Stimulated activated CD4-positive, alpha-beta T cell treated with anti-CD3 and anti-CD28 coated beads, Interleukin-15, amount 100 ng/mL, for 24 hours (primary cell): ENCODE data around the gene ZNF784.

Source experiments
- DNase-seq: peaks from one replicate; pipeline ENCODE4 v3.0.0-alpha.2; 2020

Gene ZNF784

DNA sequence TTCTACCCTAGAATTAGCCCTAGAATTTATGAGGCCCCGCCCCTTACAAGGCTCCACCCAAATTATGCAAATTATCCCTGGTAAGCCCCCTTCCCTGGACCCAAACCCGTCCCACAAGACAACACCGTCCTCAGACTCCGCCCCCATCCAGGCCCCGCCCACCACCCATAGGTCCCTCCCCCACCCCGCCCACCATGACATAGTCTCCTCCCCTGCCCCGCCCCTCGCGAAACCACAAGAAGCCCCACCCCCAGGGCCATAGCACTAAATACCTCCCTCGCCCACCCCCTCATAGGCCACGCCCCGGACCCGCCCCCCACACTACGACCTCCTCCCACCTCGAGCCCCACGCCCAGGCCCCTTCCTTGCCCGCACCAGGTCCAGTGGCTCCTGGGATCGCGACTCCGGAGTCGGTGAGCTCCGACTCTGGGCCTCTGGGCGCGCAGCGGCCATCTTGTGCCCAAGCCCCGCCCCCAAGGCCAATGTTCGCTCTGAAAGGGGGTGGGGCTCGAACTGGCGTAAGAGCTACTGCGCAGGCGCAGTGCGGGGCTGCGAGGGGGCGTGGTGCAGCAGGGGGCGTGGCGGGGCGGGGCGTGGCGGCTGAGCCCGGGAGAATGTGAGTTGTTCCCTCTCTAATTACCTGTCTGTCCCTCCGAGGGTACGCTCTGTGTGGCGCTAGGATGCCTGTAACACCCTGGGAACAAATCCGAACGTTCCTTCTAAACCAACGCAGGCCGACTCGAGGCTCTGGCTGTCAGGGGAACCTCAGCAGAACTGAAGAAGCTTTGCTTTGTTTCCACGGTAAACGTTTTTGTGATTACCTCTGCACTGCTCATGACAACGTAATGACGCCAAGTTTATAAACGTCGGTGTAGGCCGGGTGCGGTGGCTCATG is at the start of gene ZNF784:
TSS of gene ZNF784 (minus strand) at position 458 of the 895 bp plus-strand sequence. CDS start at position 453, 5 bp downstream.
- DNase-seq: peak; percentile 95

DNA sequence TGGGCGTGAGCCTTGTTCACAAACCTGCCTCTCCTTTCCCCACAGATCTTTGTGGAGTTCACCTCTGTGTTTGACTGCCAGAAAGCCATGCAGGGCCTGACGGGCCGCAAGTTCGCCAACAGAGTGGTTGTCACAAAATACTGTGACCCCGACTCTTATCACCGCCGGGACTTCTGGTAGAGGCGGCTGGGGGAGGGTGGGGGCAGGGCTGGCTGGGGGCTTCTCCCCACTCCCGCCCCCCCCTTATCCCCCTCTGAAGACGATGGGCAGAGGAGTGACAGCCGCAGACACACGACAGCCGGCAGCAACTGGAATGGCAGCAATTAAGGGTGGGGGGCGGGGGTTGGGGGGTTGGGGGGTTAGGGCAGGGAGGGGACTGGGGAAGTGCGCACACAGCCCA is 49.5 kb upstream of the ZNF784 start:
- DNase-seq: no peak

- no peak for DNase-seq
Measured at GRCh38 chr19:55673465-55673864, 49.1 kb upstream of the ZNF784 start.

DNA sequence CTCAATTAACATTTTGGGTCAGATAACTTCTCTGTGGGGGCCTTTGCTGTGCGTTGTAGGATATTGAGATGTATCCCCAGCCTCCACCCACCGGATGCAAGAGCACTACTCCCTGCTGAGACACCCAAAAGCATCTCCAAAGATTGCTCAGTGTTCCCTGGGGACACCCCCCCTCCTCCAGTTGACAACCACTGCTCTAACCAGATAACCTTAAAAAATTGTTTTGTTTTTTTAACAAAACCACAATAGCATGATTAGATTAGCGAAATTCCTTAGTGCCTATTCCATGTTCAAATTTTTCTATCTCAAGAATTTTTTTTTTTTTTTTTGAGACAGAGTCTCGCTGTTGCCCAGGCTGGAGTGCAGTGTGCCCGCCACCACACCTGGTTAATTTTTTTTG is 48.1 kb upstream of the ZNF784 start:
- DNase-seq: no peak

DNA sequence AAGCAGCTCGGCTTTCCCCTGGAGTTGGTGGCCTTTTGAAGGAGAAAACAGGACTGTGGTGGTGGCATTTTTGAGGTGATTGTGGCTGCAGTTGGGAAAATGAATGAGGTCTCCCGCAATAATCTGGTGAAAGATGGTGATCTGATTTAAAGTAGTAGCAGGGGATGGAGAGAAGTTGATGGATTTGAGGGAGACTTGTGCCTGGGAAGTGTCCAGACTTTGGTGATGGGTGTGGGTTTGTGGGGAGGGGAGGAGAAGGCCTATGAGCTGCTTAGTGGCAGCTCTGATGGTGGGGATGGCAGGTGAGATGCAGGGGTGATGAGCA is 46.6 kb upstream of the ZNF784 start:
- no peak for DNase-seq

- DNase-seq: no peak
Measured at GRCh38 chr19:55670280-55671053, 46.1 kb upstream of the ZNF784 start.

DNA sequence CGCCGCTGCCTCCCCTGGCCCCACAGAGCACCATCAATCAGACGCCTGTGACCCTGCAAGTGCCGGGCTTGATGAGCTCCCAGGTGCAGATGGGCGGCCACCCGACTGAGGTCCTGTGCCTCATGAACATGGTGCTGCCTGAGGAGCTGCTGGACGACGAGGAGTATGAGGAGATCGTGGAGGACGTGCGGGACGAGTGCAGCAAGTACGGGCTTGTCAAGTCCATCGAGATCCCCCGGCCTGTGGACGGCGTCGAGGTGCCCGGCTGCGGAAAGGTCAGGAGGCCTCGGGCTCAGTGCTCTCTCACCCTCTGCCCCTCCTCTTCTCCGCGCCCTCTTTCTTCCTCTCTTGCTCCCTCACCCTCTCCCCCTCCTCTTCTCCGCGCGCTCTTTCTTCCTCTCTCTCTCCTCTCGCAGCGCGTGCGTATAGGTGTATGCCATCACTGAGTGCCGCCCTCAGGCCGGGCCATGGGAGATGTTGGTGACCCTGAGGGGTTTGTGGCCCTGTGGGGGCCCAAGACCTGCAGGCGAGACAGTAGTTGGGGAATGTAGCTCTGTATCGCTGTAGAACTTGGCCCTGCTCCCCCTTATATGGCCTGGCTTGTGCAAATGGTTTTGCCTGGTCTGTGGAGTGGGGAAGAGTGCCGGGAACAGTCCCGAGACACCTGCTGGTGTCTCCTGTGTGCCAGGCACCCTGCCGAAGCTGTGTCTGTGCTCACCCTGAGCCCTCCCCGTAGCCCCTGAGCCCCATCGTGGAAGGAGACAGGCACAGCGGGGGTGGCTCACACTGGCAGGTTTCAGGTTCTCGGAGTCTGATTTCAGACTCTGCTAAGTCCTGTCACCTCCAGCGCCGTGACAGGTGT is 45.3 kb upstream of the ZNF784 start:
- no peak for DNase-seq

DNA sequence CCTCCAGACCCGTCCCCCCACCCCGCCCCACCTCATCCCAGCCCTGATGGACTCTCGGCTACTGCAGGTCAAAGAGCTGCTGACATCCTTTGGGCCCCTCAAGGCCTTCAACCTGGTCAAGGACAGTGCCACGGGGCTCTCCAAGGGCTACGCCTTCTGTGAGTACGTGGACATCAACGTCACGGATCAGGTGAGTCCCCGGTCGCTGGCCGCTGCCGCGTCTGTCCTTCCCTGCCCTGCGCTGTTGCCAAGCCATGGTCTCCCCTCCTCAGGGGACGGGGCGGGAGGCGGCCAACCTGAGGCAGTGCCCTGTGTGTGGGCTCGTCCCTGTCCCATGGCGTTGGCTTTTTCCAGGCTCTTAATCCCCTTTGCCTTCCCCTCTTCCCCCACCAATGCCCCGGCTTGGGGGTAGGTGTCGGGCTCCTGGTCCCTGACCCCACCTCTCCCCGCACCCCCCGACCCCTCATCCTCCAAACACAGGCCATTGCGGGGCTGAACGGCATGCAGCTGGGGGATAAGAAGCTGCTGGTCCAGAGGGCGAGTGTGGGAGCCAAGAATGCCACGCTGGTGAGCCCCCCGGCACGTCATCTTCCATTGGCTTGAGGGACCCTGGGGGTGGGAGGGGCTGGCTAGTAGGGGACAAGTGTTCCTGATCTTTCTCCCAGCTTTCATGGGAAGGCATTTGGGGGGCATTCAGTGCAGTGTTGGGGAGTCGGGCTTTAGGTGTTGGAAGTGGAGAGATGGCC is 44.4 kb upstream of the ZNF784 start:
- DNase-seq: no peak

GRCh38 chr19:55667958-55668357 is 43.6 kb upstream of the ZNF784 start:
- no peak for DNase-seq

- DNase-seq: no peak
Measured at GRCh38 chr19:55667511-55667910, 43.1 kb upstream of the ZNF784 start.

DNA sequence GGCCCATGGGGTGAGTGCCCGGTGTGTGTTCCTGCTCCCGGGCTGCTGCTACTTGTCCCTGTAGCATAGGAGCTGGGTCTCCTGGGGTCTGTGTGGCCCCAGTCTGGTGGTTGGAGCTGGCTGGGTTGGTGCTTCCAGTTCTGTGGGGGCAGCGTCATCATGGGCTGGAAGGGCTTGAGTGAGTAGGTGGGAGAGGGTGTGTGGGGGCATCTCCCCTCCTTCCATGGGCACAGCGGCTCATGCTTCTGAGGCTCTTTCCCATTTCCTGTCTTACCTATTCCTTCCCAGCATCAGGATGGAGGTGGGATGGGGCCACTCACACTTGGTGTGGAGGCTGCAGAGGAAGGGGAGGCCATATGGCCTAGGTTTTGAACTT is 42.6 kb upstream of the ZNF784 start:
- DNase-seq: no peak

- DNase-seq: no peak
Measured at GRCh38 chr19:55666343-55667005, 42.1 kb upstream of the ZNF784 start.

DNA sequence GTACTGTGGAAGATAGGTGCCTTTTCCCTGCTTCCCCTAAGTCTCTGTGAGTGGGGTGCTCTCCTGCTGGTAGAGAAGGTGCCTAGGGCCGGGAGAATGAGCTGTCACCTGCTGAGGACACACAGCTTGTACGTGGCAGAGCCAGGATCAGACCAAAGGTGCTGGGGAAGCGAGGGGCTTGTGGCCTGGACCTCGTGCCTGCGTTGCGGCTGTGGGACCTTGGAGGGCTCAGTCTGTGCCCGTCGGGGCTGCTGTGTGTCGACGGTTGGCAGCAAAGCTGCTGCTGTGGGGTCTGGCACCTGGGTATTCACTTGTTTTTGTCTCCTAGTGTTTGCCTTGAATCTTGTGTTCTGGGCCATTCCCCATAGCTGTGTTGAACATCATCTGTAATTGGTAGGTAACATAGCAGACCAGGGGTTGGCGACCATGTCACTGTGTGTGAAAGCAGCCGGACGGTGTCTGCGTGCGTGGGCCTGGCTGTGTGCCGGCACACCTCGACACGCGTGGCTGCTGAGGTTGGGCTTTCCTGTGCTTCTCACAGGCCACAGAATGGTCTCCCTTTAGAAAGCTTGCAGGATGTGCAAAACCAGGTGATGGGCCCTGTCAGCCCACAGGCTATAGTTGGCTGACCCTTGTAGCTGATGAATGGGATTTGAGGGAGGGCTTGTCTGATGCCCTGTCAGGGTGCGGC is 39.6 kb upstream of the ZNF784 start:
- no peak for DNase-seq

DNA sequence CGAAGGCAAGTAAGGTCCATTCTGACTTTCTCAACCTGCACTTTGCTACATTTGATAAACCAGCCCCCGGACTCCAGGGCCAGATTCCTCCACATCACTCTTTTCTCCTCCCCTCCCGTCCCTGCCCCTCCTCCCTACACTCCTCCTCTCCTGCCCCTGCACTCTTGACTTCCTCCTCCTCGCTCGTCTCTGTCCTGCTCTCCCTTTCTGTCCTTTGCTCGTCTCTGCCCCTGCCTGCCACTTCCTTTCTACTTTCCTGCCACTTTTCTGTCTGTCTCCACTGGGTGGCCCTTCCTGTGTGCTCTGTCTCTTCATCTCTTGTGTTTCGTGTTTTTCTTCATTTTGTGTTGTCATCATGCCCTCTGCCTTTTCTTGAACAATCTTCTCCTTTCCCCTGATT is 37.5 kb upstream of the ZNF784 start:
- DNase-seq: no peak

DNA sequence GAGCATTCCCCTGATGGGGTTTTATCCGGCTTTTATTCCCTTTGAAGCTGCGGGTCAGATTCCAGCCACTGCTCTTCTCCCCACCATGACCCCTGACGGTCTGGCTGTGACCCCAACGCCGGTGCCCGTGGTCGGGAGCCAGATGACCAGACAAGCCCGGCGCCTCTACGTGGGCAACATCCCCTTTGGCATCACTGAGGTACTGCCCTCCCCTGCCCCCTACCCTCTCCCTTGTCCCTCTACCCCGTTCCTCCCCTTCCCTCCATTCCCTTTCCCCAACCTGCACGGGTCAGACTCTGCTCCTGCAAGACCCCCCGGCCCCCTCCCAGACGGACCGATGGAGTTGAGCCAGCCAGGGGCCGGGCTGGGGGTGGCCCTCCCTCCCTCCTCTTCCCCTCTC is 36.6 kb upstream of the ZNF784 start:
- DNase-seq: no peak

DNA sequence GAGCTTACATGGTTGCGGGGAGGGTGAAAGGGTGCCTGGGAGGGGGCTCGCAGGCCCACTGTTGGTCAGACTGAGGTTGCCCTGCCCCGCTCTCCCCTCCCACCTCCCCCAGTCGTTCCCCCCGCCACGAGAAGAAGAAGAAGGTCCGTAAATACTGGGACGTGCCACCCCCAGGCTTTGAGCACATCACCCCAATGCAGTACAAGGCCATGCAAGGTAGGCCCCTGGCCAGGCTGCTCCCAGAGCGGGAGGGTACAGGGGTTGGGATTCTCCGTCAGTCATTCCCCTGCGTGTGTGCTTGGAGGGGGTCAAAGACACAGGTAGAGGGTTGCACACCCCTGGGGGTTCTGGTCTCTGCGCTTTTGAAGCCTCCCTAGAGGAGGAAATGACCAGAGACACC is 36.0 kb upstream of the ZNF784 start:
- no peak for DNase-seq

DNA sequence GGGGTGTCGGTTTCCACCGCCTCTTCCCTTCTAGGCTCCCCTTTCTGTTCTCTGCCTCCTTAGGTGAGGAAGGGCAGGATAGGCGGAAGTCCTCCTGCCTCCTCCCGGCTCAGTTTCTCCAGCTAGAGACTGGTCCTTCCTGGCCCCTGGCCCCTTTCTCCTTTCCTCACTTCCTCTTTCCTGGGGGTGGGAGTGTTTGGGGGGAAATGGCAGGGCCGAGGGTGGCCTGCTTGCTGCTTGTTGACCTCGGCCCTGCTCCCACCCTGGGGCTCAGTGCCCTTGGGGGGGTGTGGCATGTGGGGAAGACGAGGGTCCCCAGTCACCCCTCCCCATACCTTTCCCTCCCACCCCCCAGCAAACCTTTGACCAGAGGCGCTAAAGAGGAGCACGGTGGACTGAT is 35.5 kb upstream of the ZNF784 start:
- DNase-seq: no peak

- DNase-seq: no peak
Measured at GRCh38 chr19:55658846-55659459, 34.6 kb upstream of the ZNF784 start.

DNA sequence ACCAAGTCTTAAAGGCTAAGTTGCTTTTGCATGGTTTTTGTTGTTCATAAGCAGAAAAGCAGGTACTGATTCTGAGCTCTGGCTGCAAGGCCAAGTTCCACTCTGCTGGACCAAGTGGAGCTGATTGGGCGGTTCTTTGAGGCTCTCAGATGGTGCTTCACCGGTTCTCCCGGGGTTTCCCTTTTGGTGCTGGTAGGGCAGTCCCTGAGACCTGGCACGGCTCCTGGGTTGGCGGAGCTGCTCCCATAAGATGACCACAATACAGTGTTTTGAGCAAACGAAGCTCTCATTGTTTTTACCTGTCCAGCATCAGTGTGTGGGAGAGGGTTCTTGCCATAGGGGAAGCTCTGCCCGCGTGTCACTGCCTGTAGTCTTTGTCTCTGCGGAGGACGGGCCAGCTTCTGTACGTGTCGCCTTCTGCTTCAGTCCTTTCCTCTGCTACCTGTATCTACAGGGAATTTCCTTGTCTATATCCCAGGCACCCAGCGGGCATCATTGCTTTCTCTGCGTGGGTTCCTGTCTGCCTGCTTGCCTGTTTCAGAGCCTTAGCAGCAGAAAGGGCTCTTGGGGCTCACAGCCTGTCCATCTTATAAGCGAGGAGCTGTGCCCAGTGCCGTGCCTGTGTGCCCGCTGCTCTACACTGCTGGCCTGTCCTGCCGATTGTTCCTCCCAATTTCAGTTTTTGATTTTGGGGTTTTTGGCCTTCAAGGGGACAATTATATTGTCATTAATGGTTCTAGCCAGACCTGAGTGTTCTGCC is 32.8 kb upstream of the ZNF784 start:
- no peak for DNase-seq

GRCh38 chr19:55656552-55656951 is 32.2 kb upstream of the ZNF784 start:
- DNase-seq: no peak
